ENCODE measurements around the gene MAD2L1BP.

Gene MAD2L1BP

DNA sequence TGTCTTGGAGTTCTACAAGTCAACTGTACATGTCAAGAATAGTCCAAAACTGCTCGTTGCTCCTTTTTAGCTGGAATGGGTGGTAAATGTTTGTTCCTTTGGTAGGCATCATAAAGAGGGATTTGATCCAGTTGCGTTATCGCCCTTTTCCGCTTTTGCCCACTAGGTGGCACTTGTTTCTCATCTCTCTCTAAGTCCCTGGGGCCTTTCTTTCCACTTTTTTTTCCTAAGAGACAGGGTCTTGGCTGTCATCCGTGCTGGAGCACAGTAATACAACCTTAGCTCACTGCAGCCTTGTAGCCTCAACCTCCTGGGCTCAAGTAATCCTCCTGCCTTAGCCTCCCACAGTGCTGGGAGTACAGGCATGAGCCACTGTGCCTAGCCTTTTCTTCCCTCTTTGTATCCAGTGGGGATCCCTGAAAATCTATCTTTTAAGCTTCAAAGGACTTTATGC, 27.3 kb upstream of the MAD2L1BP start:
- Histone ChIP-seq H3K27ac (no peak overlapping the region), H3K4me3 (no peak overlapping the region)
- no peak for DNase-seq (ENCODE audit: low spot score)
- TF ChIP-seq, protein P1, sequence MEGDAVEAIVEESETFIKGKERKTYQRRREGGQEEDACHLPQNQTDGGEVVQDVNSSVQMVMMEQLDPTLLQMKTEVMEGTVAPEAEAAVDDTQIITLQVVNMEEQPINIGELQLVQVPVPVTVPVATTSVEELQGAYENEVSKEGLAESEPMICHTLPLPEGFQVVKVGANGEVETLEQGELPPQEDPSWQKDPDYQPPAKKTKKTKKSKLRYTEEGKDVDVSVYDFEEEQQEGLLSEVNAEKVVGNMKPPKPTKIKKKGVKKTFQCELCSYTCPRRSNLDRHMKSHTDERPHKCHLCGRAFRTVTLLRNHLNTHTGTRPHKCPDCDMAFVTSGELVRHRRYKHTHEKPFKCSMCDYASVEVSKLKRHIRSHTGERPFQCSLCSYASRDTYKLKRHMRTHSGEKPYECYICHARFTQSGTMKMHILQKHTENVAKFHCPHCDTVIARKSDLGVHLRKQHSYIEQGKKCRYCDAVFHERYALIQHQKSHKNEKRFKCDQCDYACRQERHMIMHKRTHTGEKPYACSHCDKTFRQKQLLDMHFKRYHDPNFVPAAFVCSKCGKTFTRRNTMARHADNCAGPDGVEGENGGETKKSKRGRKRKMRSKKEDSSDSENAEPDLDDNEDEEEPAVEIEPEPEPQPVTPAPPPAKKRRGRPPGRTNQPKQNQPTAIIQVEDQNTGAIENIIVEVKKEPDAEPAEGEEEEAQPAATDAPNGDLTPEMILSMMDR (IDR thresholded peaks at IDR 0.05): peak; percentile 57

DNA sequence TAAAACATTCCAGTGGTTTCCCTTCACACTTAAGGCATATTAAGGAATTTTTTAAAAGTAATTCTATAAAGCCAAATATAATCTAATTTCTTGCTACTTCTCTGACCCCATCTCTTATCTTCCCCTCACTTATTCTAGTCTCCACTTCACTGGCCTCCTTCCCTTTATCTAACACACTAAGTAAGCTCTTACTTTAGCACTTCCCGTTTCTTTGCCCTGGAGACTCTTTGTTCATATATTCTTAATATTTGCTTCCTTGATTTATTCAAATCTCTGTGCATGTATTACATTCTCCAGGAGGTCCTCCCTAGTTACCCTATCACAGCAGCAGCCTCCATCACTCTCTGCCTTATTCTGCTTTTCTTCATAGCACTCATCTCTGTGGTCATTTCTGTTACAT, 26.8 kb upstream of the MAD2L1BP start:
- DNase-seq (ENCODE audit: low spot score): no peak
- Histone ChIP-seq H3K4me3 (no peak overlapping the region), H3K27ac (no peak overlapping the region)
- TF ChIP-seq, protein P1 (IDR thresholded peaks at IDR 0.05): no peak

DNA sequence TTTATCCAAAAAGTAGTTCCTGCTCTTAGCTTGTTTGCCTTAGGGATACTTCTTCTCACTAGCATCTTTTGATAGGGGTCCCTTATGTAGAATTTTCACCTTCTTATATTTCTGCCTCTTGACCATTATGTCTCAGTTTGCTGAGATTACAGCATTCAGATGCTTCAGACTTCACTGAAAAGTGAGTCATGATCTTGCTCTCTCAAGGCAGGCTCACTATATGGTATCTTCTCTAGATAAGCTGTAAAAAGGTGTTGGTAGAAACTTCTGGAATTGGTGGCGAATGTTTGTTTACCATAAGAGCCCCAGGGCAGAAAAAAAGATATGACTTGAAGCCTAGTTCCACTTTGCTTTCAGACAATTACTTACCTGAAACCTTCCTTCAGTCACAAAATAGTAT, 26.2 kb upstream of the MAD2L1BP start:
- Histone ChIP-seq H3K27ac (no peak overlapping the region), H3K4me3 (no peak overlapping the region)
- no peak for DNase-seq (ENCODE audit: low spot score)
- TF ChIP-seq, protein P1 (IDR thresholded peaks at IDR 0.05): no peak

DNA sequence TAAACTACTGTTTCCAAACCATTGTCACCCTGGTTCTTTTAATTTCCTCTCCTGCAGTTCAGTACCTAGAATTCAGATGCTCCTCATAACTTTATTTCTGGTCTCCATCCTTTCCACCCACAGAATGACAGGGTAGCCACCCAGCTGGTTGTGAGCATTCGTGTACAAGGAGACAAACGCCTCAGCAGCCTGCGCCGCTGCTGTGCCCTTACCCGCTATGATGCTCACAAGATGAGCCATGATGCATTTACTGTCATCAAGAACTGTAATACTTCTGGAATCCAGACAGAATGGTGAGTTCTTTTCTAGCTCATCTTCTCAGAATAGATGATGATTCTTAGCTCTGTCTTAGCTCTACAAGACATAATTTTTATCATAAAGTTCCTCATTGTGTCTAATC, 25.2 kb upstream of the MAD2L1BP start:
- Histone ChIP-seq H3K27ac (no peak overlapping the region), H3K4me3 (no peak overlapping the region)
- no peak for DNase-seq (ENCODE audit: low spot score)
- TF ChIP-seq, protein P1 (IDR thresholded peaks at IDR 0.05): no peak

DNA sequence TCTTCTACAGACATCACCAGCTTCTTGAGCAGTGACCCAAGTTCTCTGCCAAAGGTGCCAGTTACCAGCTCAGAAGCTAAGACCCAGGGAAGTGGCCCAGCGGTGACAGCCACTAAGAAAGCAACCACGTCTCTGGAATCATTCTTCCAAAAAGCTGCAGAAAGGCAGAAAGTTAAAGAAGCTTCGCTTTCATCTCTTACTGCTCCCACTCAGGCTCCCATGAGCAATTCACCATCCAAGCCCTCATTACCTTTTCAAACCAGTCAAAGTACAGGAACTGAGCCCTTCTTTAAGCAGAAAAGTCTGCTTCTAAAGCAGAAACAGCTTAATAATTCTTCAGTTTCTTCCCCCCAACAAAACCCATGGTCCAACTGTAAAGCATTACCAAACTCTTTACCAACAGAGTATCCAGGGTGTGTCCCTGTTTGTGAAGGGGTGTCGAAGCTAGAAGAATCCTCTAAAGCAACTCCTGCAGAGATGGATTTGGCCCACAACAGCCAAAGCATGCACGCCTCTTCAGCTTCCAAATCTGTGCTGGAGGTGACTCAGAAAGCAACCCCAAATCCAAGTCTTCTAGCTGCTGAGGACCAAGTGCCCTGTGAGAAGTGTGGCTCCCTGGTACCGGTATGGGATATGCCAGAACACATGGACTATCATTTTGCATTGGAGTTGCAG, 21.8 kb upstream of the MAD2L1BP start:
- DNase-seq (ENCODE audit: low spot score): peak; percentile 24
- TF ChIP-seq, protein P1 (IDR thresholded peaks at IDR 0.05): no peak
- H3K4me3 ChIP-seq: no peak overlapping the region

DNA sequence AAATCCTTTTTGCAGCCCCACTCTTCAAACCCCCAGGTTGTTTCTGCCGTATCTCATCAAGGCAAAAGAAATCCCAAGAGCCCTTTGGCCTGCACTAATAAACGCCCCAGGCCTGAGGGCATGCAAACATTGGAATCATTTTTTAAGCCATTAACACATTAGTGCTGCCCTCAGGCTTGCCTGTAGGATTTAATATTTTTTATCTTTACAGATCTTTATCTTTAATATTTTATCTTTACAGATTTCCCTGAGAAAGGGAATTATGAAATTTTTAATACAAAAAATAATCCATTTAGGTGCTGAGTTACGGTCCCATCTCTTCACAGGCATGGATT, 21.3 kb upstream of the MAD2L1BP start:
- Histone ChIP-seq H3K4me3 (no peak overlapping the region), H3K27ac (no peak overlapping the region)
- DNase-seq (ENCODE audit: low spot score): no peak
- TF ChIP-seq, protein P1 (IDR thresholded peaks at IDR 0.05): no peak

More for the DNA sequence above, 21.8 kb upstream of the MAD2L1BP start:
- H3K27ac ChIP-seq: no peak overlapping the region

DNA sequence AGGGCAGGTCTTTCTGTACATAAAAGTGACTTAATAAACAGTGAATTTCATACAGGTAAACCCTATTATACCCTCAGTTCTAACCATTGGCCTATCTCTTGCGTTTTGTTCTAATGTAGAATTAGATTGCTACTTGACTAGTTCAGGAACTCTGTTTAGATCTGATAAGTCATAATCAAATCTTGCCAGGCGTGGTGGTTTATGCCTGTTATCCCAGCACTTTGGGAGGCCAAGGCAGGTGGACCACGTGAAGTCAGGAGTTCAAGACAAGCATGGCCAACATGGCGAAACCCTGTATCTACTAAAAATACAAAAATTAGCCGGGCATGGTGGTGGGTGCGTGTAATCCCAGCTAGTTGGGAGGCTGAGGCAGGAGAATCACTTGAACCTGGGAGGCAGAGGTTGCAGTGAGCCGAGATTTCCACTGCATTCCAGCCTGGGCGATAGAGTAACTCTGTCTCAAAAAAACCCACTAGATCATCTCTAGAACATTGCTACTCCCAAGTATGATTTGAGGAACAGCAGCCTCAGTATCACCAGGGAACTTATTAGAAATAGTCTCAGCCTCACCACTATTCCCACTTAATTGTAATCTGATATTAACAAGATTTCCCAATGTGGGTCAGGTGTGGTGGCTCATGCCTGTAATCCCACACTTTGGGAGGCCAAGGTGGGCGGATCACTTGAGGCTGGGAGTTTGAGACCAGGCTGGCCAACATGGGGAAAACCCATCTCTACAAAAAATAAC, 18.7 kb upstream of the MAD2L1BP start:
- no peak overlapping the region for H3K4me3 ChIP-seq
- TF ChIP-seq, protein P1 (IDR thresholded peaks at IDR 0.05): no peak
- H3K27ac ChIP-seq: no peak overlapping the region
- peak; percentile 21 for DNase-seq (ENCODE audit: low spot score)

All from coronary artery (tissue), 2 donors.